ENCODE results near the gene C14orf180.

DNA sequence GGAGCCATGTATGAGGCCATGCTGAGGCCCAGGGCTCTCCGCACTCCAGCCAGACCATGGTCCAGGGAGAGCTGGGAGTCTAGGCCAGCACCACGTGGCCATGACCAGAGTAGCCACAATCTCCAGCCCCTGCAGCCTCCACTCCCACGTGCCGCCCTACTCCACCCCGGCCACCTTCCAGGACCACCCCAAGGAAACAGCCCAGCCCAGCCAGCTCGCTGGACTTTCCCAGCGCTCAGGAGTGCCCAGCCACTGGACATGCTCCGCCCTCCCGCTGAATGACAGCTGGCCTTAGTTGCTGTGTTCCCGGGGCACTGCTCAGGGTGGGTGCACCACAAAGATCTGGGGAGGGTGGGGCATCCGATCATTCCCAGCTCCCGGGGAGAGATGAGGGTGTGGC is 2.1 kb upstream of the C14orf180 start:
- TF ChIP-seq ZNF274 (IDR thresholded peaks at IDR 0.05; ENCODE audit: low read depth, low read length) (no peak), YY1 (IDR thresholded peaks at IDR 0.05; ENCODE audit: insufficient read depth, insufficient read length) (no peak)
